ENCODE data around the gene SHLD2. TPM values are rescaled to one million over a fixed set of nuclear protein-coding genes. Genes with fewer than 3 reads are reported as not detected.

SHLD2 gene
- total RNA-seq (10 to 100 TPM; 16.2 to 38.5 (median 26.7) TPM), polyA plus RNA-seq (10 to 100 TPM; 10.8 to 16.6 (median 11.9) TPM)
- long read RNA-seq, donor 1, partial matches to known transcripts = 0 of 1 reads
- long read RNA-seq, donor 1, other reads (novel, unspliced or antisense) = 0 of 1 reads
- long read RNA-seq, donor 2, partial matches to known transcripts = 0 of 1 reads
- long read RNA-seq, donor 2, other reads (novel, unspliced or antisense) = 0 of 1 reads

DNA sequence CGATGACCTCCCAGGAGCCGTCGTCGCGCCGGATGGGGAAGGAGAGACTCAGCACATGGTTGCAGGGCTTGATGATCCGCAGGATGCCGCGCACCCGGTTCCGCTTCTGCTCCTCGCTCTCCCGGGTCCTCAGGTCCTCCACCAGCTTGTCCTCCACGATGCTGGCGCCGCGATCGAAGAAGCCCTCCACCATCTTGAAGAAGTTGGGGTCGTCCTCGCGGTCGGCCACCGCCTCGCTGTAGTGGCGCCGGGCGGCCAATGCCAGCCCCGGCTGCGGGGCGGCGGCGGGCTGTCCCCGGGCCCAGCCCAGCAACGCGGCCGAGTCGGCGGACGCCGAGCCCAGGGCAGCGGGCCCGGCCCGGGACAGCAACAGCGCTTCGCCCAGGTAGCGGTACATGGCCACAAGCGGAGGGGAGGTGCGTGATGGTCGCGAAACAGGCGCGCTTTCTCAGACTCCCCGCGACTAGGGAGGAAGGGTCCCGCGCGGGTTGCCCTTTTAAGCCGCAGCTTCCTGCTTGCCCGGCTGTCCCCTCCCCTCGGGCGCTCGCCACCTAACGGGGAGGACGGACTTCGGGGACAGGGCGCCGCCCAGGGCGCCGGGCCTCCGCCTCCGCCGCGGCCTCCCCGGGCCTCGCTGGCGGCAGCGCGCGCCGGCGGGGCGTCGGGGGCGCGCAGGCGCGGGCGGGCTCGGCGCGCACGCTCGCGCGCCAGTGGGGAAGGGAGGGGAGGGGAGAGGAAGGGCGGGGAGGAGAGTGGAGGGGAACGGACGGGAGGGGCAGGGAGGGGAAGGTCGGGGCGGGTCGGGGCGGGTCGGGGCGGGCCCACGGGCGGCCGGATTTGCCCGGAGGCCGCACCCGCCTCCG is at the start of gene SHLD2, which contains the start of gene GLUD1:
SHLD2 (plus strand) TSS at position 834 of the 863 bp plus-strand sequence. CDS start 56,149 bp downstream, outside the sequence.
GLUD1 (minus strand) TSS at position 471 of the 863 bp plus-strand sequence; CDS start at position 397, 74 bp downstream.
- Histone ChIP-seq H3K27me3 (replicated peaks in 1 of 7) (no peaks in the 10 kb centered on the region), H3K4me1 (peaks cover 12 to 72% (median 54%) of the 10 kb centered on the region in 6 donors), H3K4me3 (peak within 1 kb of the TSS; percentile 54 to 88 (median 74)), H3K36me3 (peaks cover 0 to 25% (median 3%) of the 10 kb centered on the region in 6 donors), H3K9me3 (no peaks in the 10 kb centered on the region), H3K27ac (peak within 1 kb of the TSS; percentile 93 to 99 (median 98))
- 0 to 1% (median 0%) methylated on average over 9 to 111 of the region's 111 CpGs for WGBS, 5 donors
- intact Hi-C loops (cut with DNase I; ENCODE audit: low total_unique reads) = no loop called here
- peak; percentile 99 for DNase-seq
- TF ChIP-seq POLR2AphosphoS5 (IDR thresholded peaks at IDR 0.05) (peak; percentile 82 to 85 (median 83)), POLR2A (IDR thresholded peaks at IDR 0.05) (peak in 2 of 3 donors; percentile 54 to 58)
- TF ChIP-seq, protein P1, sequence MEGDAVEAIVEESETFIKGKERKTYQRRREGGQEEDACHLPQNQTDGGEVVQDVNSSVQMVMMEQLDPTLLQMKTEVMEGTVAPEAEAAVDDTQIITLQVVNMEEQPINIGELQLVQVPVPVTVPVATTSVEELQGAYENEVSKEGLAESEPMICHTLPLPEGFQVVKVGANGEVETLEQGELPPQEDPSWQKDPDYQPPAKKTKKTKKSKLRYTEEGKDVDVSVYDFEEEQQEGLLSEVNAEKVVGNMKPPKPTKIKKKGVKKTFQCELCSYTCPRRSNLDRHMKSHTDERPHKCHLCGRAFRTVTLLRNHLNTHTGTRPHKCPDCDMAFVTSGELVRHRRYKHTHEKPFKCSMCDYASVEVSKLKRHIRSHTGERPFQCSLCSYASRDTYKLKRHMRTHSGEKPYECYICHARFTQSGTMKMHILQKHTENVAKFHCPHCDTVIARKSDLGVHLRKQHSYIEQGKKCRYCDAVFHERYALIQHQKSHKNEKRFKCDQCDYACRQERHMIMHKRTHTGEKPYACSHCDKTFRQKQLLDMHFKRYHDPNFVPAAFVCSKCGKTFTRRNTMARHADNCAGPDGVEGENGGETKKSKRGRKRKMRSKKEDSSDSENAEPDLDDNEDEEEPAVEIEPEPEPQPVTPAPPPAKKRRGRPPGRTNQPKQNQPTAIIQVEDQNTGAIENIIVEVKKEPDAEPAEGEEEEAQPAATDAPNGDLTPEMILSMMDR (IDR thresholded peaks at IDR 0.05 in 8 of 11, conservative IDR thresholded peaks at IDR 0.05 in 3 of 11) = peak in 1 of 11 experiments; percentile 2

GRCh38 chr10:87045434-87045938 is 49.5 kb upstream of the SHLD2 start:
- Histone ChIP-seq H3K4me3 (no peak overlapping the region), H3K9me3 (no peaks in the 10 kb centered on the region), H3K4me1 (no peaks in the 10 kb centered on the region), H3K27ac (no peak overlapping the region), H3K36me3 (peaks cover 0 to 69% (median 43%) of the 10 kb centered on the region in 6 donors), H3K27me3 (replicated peaks in 1 of 7) (no peaks in the 10 kb centered on the region)
- no peak for DNase-seq
- TF ChIP-seq, protein P1 (IDR thresholded peaks at IDR 0.05 in 8 of 11, conservative IDR thresholded peaks at IDR 0.05 in 3 of 11) = no peak
- TF ChIP-seq POLR2AphosphoS5 (IDR thresholded peaks at IDR 0.05) = no peak
- TF ChIP-seq POLR2A (IDR thresholded peaks at IDR 0.05) = no peak
- intact Hi-C loops (cut with DNase I; ENCODE audit: low total_unique reads) = no loop called here
- WGBS, 5 donors = 78 to 99% (median 98%) methylated on average over 6 of the region's 6 CpGs

DNA sequence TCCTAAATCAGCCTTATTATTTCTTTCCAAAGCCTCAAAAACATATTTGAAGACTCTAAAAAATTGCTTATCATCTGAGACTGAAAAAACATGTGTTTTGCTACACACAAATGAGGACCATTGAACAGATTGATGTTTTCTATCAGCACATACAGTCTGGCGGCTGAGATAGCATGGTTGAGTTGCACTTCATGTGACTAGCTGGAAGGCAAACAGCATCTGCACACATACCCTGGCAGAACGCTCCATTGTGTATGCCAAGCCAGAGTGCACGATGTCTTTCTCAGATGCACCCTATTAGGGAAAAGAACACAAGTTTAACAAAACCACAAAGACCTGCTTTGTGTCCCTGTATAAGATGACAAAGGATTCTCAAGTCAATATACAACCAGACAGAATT is 41.9 kb upstream of the SHLD2 start:
- DNase-seq = no peak
- intact Hi-C loops (cut with DNase I; ENCODE audit: low total_unique reads) = no loop called here
- no peak for TF ChIP-seq POLR2AphosphoS5 (IDR thresholded peaks at IDR 0.05)
- TF ChIP-seq, protein P1 (IDR thresholded peaks at IDR 0.05 in 8 of 11, conservative IDR thresholded peaks at IDR 0.05 in 3 of 11) = no peak
- H3K4me3 ChIP-seq = no peak overlapping the region
- H3K36me3 ChIP-seq = peaks cover 2 to 100% (median 96%) of the 10 kb centered on the region in 6 donors
- H3K4me1 ChIP-seq = peaks cover 0 to 6% (median 0%) of the 10 kb centered on the region in 6 donors
- no peaks in the 10 kb centered on the region for H3K9me3 ChIP-seq
- 83 to 98% (median 94%) methylated on average over 3 of the region's 3 CpGs for WGBS, 5 donors
- H3K27me3 ChIP-seq (replicated peaks in 1 of 7) = no peaks in the 10 kb centered on the region
- no peak overlapping the region for H3K27ac ChIP-seq
